ENCODE results near the gene SFT2D1.

SFT2D1 gene

DNA sequence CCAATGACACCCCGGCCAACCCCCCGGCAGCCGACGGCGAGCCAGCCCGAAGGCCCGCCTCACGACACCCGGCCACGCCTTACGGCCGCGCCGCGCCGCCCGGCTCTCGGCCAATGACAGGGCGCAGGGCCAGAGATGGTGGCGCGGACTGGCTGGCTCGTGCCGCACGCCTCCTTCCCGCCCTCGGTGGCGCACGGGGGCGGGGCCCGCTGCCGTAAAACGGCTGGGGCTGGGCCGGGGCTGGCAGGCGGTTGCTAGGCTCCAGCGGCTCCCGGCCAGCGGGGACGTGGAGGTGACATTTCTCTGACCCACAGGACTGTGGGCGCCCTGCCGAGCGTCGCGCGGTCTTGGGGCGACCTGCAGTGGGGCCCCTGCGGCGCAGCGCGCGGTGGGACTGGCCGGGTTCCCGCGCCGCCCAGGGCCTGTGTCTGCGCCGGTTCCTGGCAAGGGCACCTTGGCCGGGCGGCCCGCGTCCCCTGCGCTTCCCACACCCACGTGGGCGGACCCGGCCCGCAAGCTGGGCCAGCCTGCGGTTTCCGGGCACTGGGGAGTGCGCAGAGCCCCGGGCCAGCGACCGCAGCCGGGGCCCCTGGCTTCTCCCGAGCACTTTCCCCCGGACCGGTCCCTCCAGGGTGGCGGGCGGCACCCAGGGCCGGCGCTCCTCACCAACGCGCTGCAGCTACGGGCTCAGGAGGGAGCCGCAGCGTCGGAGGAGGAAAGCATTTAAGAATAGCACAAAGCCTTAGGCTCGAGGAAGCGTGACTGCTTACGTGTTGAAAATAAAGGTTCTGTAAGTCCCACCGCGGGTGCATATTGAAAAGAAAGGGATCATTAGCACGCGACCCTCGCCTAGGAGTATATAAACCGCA is 40.8 kb upstream of the SFT2D1 start, which contains the start of gene MPC1:
Gene MPC1, minus strand, starts transcription at position 8 of the 869 bp plus-strand sequence. CDS start 64 bp downstream, outside the sequence.
- H4K20me1 ChIP-seq (ENCODE audit: low read depth, low read length), result no peaks in the 10 kb centered on the region
- H3K36me3 ChIP-seq (ENCODE audit: low read length), result no peaks in the 10 kb centered on the region
- H3K79me2 ChIP-seq (ENCODE audit: insufficient read depth, low read length), result no peaks in the 10 kb centered on the region
- H3K4me2 ChIP-seq (ENCODE audit: low read depth, low read length, poor library complexity, severe bottlenecking), result peak within 1 kb of the TSS; percentile 81
- H3K9me2 ChIP-seq (replicated peaks; ENCODE audit: insufficient read depth, low read length), result no peaks in the 10 kb centered on the region
- H3K4me3 ChIP-seq (ENCODE audit: insufficient read depth, low read length, poor library complexity, severe bottlenecking), result peak within 1 kb of the TSS; percentile 96
- peak within 1 kb of the TSS; percentile 57 for H3K27ac ChIP-seq (ENCODE audit: low read depth, low read length)
- no peaks in the 10 kb centered on the region for H3K27me3 ChIP-seq (ENCODE audit: low read length)
- H3K9me3 ChIP-seq (ENCODE audit: insufficient read depth, low read length), result no peaks in the 10 kb centered on the region
- peak within 1 kb of the TSS; percentile 96 for H2AFZ ChIP-seq (ENCODE audit: low read depth, low read length, severe bottlenecking)
- H3F3A ChIP-seq (ENCODE audit: insufficient read depth), result no peaks in the 10 kb centered on the region; the same call in 1 of the 2 replicates
- H3K9ac ChIP-seq (ENCODE audit: low read length), result peak within 1 kb of the TSS; percentile 76
- no peak for TF ChIP-seq EZH2phosphoT487 (conservative IDR thresholded peaks at IDR 0.05; ENCODE audit: low read length)
- TF ChIP-seq, protein P1, sequence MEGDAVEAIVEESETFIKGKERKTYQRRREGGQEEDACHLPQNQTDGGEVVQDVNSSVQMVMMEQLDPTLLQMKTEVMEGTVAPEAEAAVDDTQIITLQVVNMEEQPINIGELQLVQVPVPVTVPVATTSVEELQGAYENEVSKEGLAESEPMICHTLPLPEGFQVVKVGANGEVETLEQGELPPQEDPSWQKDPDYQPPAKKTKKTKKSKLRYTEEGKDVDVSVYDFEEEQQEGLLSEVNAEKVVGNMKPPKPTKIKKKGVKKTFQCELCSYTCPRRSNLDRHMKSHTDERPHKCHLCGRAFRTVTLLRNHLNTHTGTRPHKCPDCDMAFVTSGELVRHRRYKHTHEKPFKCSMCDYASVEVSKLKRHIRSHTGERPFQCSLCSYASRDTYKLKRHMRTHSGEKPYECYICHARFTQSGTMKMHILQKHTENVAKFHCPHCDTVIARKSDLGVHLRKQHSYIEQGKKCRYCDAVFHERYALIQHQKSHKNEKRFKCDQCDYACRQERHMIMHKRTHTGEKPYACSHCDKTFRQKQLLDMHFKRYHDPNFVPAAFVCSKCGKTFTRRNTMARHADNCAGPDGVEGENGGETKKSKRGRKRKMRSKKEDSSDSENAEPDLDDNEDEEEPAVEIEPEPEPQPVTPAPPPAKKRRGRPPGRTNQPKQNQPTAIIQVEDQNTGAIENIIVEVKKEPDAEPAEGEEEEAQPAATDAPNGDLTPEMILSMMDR (IDR thresholded peaks at IDR 0.05; ENCODE audit: insufficient read depth, low read length, poor library complexity, severe bottlenecking), result no peak

DNA sequence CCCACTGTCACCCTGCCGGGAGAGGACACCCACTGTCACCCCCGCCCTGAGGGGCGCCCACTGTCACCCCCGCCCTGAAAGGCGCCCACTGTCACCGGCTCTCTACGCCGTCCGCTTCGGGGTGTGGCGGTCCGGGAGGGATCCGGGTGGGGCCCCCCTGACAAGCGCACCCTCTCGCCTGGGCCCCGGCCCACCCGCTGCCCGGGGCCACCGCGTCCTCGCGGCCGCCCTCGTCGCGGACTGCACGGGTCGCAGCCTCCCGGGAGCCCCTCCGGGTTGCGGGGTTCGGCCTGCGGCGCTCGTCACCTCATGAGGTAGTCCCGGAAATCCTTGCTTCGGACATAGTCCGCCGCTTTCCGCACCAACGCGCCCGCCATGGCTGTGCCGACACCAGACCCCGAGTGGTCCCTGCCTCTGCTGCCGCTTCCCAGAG is 40.2 kb upstream of the SFT2D1 start:
- Histone ChIP-seq H3K4me2 (ENCODE audit: low read depth, low read length, poor library complexity, severe bottlenecking) (peak overlapping the region; percentile 81), H3F3A (ENCODE audit: insufficient read depth) (no peaks in the 10 kb centered on the region; the same call in 1 of the 2 replicates), H3K27ac (ENCODE audit: low read depth, low read length) (peak overlapping the region; percentile 57), H4K20me1 (ENCODE audit: low read depth, low read length) (no peaks in the 10 kb centered on the region), H3K9ac (ENCODE audit: low read length) (peak overlapping the region; percentile 76), H2AFZ (ENCODE audit: low read depth, low read length, severe bottlenecking) (peak overlapping the region; percentile 94), H3K9me2 (replicated peaks; ENCODE audit: insufficient read depth, low read length) (no peaks in the 10 kb centered on the region), H3K4me3 (ENCODE audit: insufficient read depth, low read length, poor library complexity, severe bottlenecking) (peak overlapping the region; percentile 96), H3K36me3 (ENCODE audit: low read length) (no peaks in the 10 kb centered on the region), H3K79me2 (ENCODE audit: insufficient read depth, low read length) (no peaks in the 10 kb centered on the region), H3K9me3 (ENCODE audit: insufficient read depth, low read length) (no peaks in the 10 kb centered on the region), H3K27me3 (ENCODE audit: low read length) (no peaks in the 10 kb centered on the region)
- TF ChIP-seq EZH2phosphoT487 (conservative IDR thresholded peaks at IDR 0.05; ENCODE audit: low read length), result no peak
- TF ChIP-seq, protein P1 (IDR thresholded peaks at IDR 0.05; ENCODE audit: insufficient read depth, low read length, poor library complexity, severe bottlenecking), result no peak

DNA sequence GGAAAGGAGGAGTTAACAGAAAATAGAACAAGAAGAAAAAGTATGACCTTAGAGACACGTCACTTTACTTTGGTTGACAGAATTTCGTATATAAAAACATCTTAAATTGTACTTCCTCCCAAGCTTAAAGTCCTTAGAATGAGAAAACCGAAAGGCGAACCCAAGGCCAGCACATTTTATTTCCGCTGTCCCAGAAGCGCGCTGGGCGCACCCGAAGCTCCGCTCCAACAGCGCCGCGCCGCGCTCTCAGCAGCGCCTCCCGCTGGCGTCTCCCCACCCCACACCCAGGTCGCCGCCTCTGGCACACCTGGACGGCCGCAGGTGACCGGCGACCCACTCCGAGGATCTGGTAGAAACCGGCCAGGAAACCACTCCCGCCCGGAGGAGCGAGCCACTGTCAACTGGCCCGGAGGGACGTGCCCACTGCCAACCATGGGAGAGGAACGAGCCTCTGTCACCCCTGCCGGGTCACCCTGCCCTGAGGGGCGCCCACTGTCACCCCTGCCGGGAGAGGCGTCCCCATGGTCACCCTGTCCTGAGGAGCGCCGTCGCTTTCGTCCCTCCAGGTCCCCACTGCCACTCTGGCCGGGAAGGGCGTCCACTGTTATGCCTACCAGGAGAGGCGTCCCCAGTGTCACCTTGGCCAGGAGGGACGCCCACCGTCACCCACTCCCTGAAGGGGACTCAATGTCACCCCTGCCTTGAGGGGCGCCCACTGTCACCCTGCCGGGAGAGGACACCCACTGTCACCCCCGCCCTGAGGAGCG is 39.6 kb upstream of the SFT2D1 start:
- Histone ChIP-seq H3F3A (ENCODE audit: insufficient read depth) (no peaks in the 10 kb centered on the region; the same call in 1 of the 2 replicates), H3K27me3 (ENCODE audit: low read length) (no peaks in the 10 kb centered on the region), H3K9me3 (ENCODE audit: insufficient read depth, low read length) (no peaks in the 10 kb centered on the region), H4K20me1 (ENCODE audit: low read depth, low read length) (no peaks in the 10 kb centered on the region), H3K36me3 (ENCODE audit: low read length) (no peaks in the 10 kb centered on the region), H3K27ac (ENCODE audit: low read depth, low read length) (0 out of 2 replicates have a peak overlapping the region, but pooled peaks have one; percentile 13), H3K9ac (ENCODE audit: low read length) (peak overlapping the region; percentile 76), H3K4me2 (ENCODE audit: low read depth, low read length, poor library complexity, severe bottlenecking) (peak overlapping the region; percentile 81), H3K9me2 (replicated peaks; ENCODE audit: insufficient read depth, low read length) (no peaks in the 10 kb centered on the region), H2AFZ (ENCODE audit: low read depth, low read length, severe bottlenecking) (peak overlapping the region; percentile 94), H3K79me2 (ENCODE audit: insufficient read depth, low read length) (no peaks in the 10 kb centered on the region), H3K4me3 (ENCODE audit: insufficient read depth, low read length, poor library complexity, severe bottlenecking) (peak overlapping the region; percentile 96)
- TF ChIP-seq, protein P1 (IDR thresholded peaks at IDR 0.05; ENCODE audit: insufficient read depth, low read length, poor library complexity, severe bottlenecking), result peak; percentile 89
- TF ChIP-seq EZH2phosphoT487 (conservative IDR thresholded peaks at IDR 0.05; ENCODE audit: low read length), result no peak
